ENCODE data around the gene JAK3. TPM values are rescaled to one million over a fixed set of nuclear protein-coding genes. Genes with fewer than 3 reads are reported as not detected.

The JAK3 gene
- total RNA-seq, 1 experiment from 2014 or later, result 3.3 TPM

DNA sequence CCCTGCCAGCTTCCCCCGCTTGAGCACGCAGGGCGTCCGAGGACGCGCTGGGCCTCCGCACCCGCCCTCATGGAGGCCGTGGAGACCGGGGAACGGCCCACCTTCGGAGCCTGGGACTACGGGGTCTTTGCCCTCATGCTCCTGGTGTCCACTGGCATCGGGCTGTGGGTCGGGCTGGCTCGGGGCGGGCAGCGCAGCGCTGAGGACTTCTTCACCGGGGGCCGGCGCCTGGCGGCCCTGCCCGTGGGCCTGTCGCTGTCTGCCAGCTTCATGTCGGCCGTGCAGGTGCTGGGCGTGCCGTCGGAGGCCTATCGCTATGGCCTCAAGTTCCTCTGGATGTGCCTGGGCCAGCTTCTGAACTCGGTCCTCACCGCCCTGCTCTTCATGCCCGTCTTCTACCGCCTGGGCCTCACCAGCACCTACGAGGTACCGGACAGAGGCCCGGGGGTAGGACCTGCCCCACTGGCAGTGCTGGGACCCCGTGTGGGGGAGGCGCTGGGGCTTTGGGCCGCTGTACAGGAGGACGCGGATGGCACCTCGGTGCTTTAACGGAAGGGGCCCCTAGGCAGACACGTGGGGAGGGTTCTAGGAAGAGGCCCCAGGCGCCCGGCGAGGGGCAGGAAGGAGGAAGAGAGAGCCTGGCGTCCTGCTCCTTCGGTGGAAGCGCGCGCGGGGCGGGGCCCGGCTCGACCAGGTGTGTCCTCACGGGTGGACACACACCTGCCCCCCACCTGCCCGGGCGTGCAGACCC is 24.6 kb upstream of the JAK3 start:
- Mint-ChIP-seq H3K27me3 (ENCODE audit: low read depth) (peaks cover 41% of the 10 kb centered on the region), H3K36me3 (ENCODE audit: insufficient read depth in 1 of 3, low read depth in 3 of 3) (no peaks in the 10 kb centered on the region; a peak in 1 of 7 replicates), H3K27ac (no peak overlapping the region), H3K4me1 (peaks cover 12 to 19% of the 10 kb centered on the region in 2 experiments), H3K9me3 (no peaks in the 10 kb centered on the region; a peak in 1 of 5 replicates), H3K4me3 (no peak overlapping the region)
- TF ChIP-seq, protein P1, sequence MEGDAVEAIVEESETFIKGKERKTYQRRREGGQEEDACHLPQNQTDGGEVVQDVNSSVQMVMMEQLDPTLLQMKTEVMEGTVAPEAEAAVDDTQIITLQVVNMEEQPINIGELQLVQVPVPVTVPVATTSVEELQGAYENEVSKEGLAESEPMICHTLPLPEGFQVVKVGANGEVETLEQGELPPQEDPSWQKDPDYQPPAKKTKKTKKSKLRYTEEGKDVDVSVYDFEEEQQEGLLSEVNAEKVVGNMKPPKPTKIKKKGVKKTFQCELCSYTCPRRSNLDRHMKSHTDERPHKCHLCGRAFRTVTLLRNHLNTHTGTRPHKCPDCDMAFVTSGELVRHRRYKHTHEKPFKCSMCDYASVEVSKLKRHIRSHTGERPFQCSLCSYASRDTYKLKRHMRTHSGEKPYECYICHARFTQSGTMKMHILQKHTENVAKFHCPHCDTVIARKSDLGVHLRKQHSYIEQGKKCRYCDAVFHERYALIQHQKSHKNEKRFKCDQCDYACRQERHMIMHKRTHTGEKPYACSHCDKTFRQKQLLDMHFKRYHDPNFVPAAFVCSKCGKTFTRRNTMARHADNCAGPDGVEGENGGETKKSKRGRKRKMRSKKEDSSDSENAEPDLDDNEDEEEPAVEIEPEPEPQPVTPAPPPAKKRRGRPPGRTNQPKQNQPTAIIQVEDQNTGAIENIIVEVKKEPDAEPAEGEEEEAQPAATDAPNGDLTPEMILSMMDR (conservative IDR thresholded peaks at IDR 0.05), result no peak
- Histone ChIP-seq H2AK5ac (ENCODE audit: insufficient read length, low read length) (no peak overlapping the region), H2BK15ac (ENCODE audit: low read depth, low read length) (no peak overlapping the region), H2BK120ac (ENCODE audit: low read depth, low read length, poor library complexity, severe bottlenecking) (no peak overlapping the region), H3K23ac (ENCODE audit: insufficient read length, low read depth, low read length) (no peak overlapping the region), H3K4me2 (ENCODE audit: insufficient read depth, insufficient read length, low read length) (no peak overlapping the region), H2BK12ac (ENCODE audit: insufficient read length, low read depth, low read length) (no peak overlapping the region), H2AFZ (ENCODE audit: low read length) (no peak overlapping the region), H3K27me3 (ENCODE audit: insufficient read depth, low read length) (no peaks in the 10 kb centered on the region; the same call in 1 of the 2 replicates), H3K9ac (ENCODE audit: extremely low read depth, insufficient read length, low read length) (no peak overlapping the region), H3K23me2 (ENCODE audit: insufficient read length, low read depth, low read length, poor library complexity, severe bottlenecking) (peaks cover 8% of the 10 kb centered on the region), H3K79me2 (ENCODE audit: insufficient read depth, low read length) (no peaks in the 10 kb centered on the region), H4K5ac (ENCODE audit: insufficient read length, low read depth, low read length) (no peak overlapping the region), H3K4ac (ENCODE audit: low read depth, low read length) (no peak overlapping the region), H3K56ac (ENCODE audit: insufficient read length, low read depth, low read length) (no peak overlapping the region), H3K79me1 (ENCODE audit: insufficient read depth, low read depth, low read length, poor library complexity, severe bottlenecking) (no peaks in the 10 kb centered on the region), H4K8ac (replicated peaks; ENCODE audit: insufficient read length, low read depth, low read length) (no peak overlapping the region), H2BK20ac (ENCODE audit: low read depth, low read length, poor library complexity, severe bottlenecking) (no peak overlapping the region), H3K9me3 (ENCODE audit: control insufficient read depth, low read depth, low read length) (no peaks in the 10 kb centered on the region), H3K18ac (ENCODE audit: insufficient read length, low read depth, low read length) (no peak overlapping the region), H3T11ph (ENCODE audit: low read length) (no peak overlapping the region), H3K4me1 (ENCODE audit: insufficient read depth, low read length) (no peaks in the 10 kb centered on the region; the same call in 1 of the 2 replicates), H4K91ac (ENCODE audit: insufficient read length, low read depth, low read length) (no peak overlapping the region), H2BK5ac (ENCODE audit: insufficient read length, low read length) (no peak overlapping the region), H3K27ac (ENCODE audit: insufficient read length, low read depth, low read length) (no peak overlapping the region), H4K20me1 (ENCODE audit: control insufficient read depth, insufficient read depth, insufficient read length) (no peaks in the 10 kb centered on the region), H3K14ac (ENCODE audit: insufficient read depth, low read length) (no peak overlapping the region)
- no CpG with 5 or more reads among the region's 61 CpGs for WGBS (ENCODE audit: extremely low coverage, insufficient read length, low lambda C conversion rate)
- no peak for DNase-seq
